Hepatocyte (in vitro differentiated cells): ENCODE data around the gene GAL. TPM values are rescaled to one million over a fixed set of nuclear protein-coding genes. Genes with fewer than 3 reads are reported as not detected.

Experiments used
- DNase-seq: peaks from one replicate; pipeline ENCODE4 v3.0.0-alpha.2; 2016; ENCODE audit warnings: low spot score
- H2AFZ ChIP-seq: fragments of 200-600 bp; sonication (generic); 2 replicates; pipeline ENCODE4 v1.6.0; 2016; ENCODE audit warnings: antibody characterized with exemption, mild to moderate bottlenecking
- H3K27ac ChIP-seq: fragments of 200-600 bp; sonication (generic); 2 replicates; pipeline ENCODE4 v1.5.1; 2016; ENCODE audit warnings: mild to moderate bottlenecking
- H3K27me3 ChIP-seq: fragments of 200-600 bp; sonication (generic); 2 replicates; pipeline ENCODE4 v1.6.1; 2016
- H3K36me3 ChIP-seq: fragments of 200-600 bp; sonication (generic); replicated peaks from 2 replicates; pipeline ENCODE4 v1.5.1; 2016; ENCODE audit warnings: low read depth; ENCODE audit not compliant: insufficient read depth
- H3K4me1 ChIP-seq: fragments of 200-600 bp; sonication (generic); 2 replicates; pipeline ENCODE4 v1.5.1; 2016; ENCODE audit warnings: mild to moderate bottlenecking, moderate library complexity; ENCODE audit not compliant: insufficient read depth
- H3K4me2 ChIP-seq: fragments of 200-600 bp; sonication (generic); 2 replicates; pipeline ENCODE4 v1.6.0; 2016
- H3K4me3 ChIP-seq: fragments of 200-600 bp; sonication (generic); 2 replicates; pipeline ENCODE4 v1.5.1; 2016; ENCODE audit warnings: mild to moderate bottlenecking
- H3K79me2 ChIP-seq: fragments of 200-600 bp; sonication (generic); 2 replicates; pipeline ENCODE4 v1.6.0; 2017; ENCODE audit warnings: mild to moderate bottlenecking
- H3K9me2 ChIP-seq: fragments of 200-600 bp; sonication (generic); replicated peaks from 2 replicates; pipeline ENCODE4 v1.6.0; 2017; ENCODE audit warnings: mild to moderate bottlenecking; ENCODE audit not compliant: insufficient read depth
- H3K9me3 ChIP-seq: fragments of 200-600 bp; sonication (generic); 2 replicates; pipeline ENCODE4 v1.5.1; 2016; ENCODE audit warnings: low read depth, mild to moderate bottlenecking
- H4K20me1 ChIP-seq: fragments of 200-600 bp; sonication (generic); 2 replicates; pipeline ENCODE4 v1.6.0; 2016; ENCODE audit warnings: mild to moderate bottlenecking; ENCODE audit not compliant: insufficient read depth, poor library complexity, severe bottlenecking
- CTCF ChIP-seq: fragments of 200-600 bp; sonication (generic); IDR thresholded peaks from 2 replicates; pipeline ENCODE4 v1.5.1; 2016; ENCODE audit warnings: antibody characterized with exemption, mild to moderate bottlenecking; ENCODE audit not compliant: poor library complexity
- EZH2 ChIP-seq: fragments of 200-600 bp; sonication (generic); IDR thresholded peaks from 2 replicates; pipeline ENCODE4 v1.6.1; 2016; ENCODE audit warnings: antibody characterized with exemption, mild to moderate bottlenecking, borderline replicate concordance
- EZH2phosphoT487 ChIP-seq: fragments of 200-600 bp; sonication (generic); IDR thresholded peaks from one replicate; pipeline ENCODE4 v1.6.1; 2018; ENCODE audit warnings: antibody characterized with exemption, mild to moderate bottlenecking, low read depth, moderate library complexity; ENCODE audit not compliant: unreplicated experiment, severe bottlenecking
- WGBS: methylation state at CpG from one replicate; pipeline ENCODE4 v1.1.6; 2016; ENCODE audit warnings: low lambda C conversion rate; ENCODE audit errors: missing lambda C conversion rate; 5-methylcytosine and 5-hydroxymethylcytosine counted together
- polyA plus RNA-seq: library from polyadenylated mRNA; unstranded; fragments of >200 nt; fragmentation: Nextera tagmentation; extraction: Ambion mirVana; gene quantifications from 2 replicates; pipeline ENCODE4 v1.2.1, GENCODE V29; 2016
- total RNA-seq: library from RNA; depleted of rRNA; stranded (reverse); fragments of >200 nt; gene quantifications from 2 replicates; pipeline ENCODE4 v1.2.3, GENCODE V29; 2014

GAL gene
- total and polyA plus RNA-seq, 2 experiments from 2014 or later, result 1.7 to 15.3 TPM

- Histone ChIP-seq H3K9me3 (no peaks in the 10 kb centered on the region), H3K4me3 (no peak overlapping the region), H4K20me1 (no peaks in the 10 kb centered on the region), H3K36me3 (no peaks in the 10 kb centered on the region), H3K4me1 (peaks cover 6% of the 10 kb centered on the region), H3K4me2 (peak overlapping the region; percentile 94), H3K27me3 (peaks cover 48% of the 10 kb centered on the region), H3K27ac (no peak overlapping the region), H3K9me2 (no peaks in the 10 kb centered on the region), H3K79me2 (no peaks in the 10 kb centered on the region), H2AFZ (no peak overlapping the region)
- no peak for TF ChIP-seq EZH2
- no peak for TF ChIP-seq CTCF
- TF ChIP-seq EZH2phosphoT487, result no peak
- no peak for DNase-seq
- 67% methylated on average over 32 of the region's 37 CpGs for WGBS
Observed at GRCh38 chr11:68683536-68684384, 584 bp upstream of the GAL start.

- Histone ChIP-seq H2AFZ (no peak overlapping the region), H3K4me2 (no peak overlapping the region), H3K27ac (no peak overlapping the region), H3K9me2 (no peaks in the 10 kb centered on the region), H3K27me3 (peaks cover 65% of the 10 kb centered on the region), H3K36me3 (no peaks in the 10 kb centered on the region), H3K79me2 (no peaks in the 10 kb centered on the region), H4K20me1 (no peaks in the 10 kb centered on the region), H3K9me3 (no peaks in the 10 kb centered on the region), H3K4me1 (peaks cover 6% of the 10 kb centered on the region), H3K4me3 (no peak overlapping the region)
- DNase-seq, result no peak
- TF ChIP-seq EZH2phosphoT487 (no peak), EZH2 (no peak), CTCF (no peak)
- WGBS, result 96% methylated on average over 18 of the region's 18 CpGs
Observed at GRCh38 chr11:68685656-68686380, 1.5 kb downstream of the GAL start.

GRCh38 chr11:68686486-68686885, 2.1 kb downstream of the GAL start:
- no peaks in the 10 kb centered on the region for H3K9me3 ChIP-seq
- peaks cover 70% of the 10 kb centered on the region for H3K27me3 ChIP-seq
- TF ChIP-seq CTCF, result no peak
- TF ChIP-seq EZH2, result no peak
- TF ChIP-seq EZH2phosphoT487, result no peak

More at GRCh38 chr11:68686486-68686885, 2.1 kb downstream of the GAL start:
- Histone ChIP-seq H3K27ac (no peak overlapping the region), H3K9me2 (no peaks in the 10 kb centered on the region), H2AFZ (no peak overlapping the region), H3K4me3 (no peak overlapping the region), H3K4me1 (peaks cover 6% of the 10 kb centered on the region), H3K36me3 (no peaks in the 10 kb centered on the region), H4K20me1 (no peaks in the 10 kb centered on the region), H3K79me2 (no peaks in the 10 kb centered on the region), H3K4me2 (no peak overlapping the region)
- WGBS, result 98% methylated on average over 12 of the region's 12 CpGs
- no peak for DNase-seq
